BLaER1 treated with 17β-estradiol and CSF1 and Interleukin-3, amounts not matched to agents 10 nM and 100 nM (cell line): Measurements from ENCODE around the gene FOXB2.

Experiments
- H3K27ac ChIP-seq, 11 experiments: shearing (Covaris generic); formaldehyde crosslinking; 2 replicates each; pipeline ENCODE4 v1.8.1; 2022
- H3K27me3 ChIP-seq, 11 experiments: shearing (Covaris generic); formaldehyde crosslinking; 2 replicates each; pipeline ENCODE4 v1.8.1; 2022
- H3K36me3 ChIP-seq, 11 experiments: shearing (Covaris generic); formaldehyde crosslinking; 2 replicates each; pipeline ENCODE4 v1.8.1; 2022
- H3K4me1 ChIP-seq, 10 experiments: shearing (Covaris generic); formaldehyde crosslinking; 2 replicates each; pipeline ENCODE4 v1.8.1; 2022
- H3K4me2 ChIP-seq, 11 experiments: shearing (Covaris generic); formaldehyde crosslinking; 2 replicates each; pipeline ENCODE4 v1.8.1; 2022
- H3K4me3 ChIP-seq, 10 experiments: shearing (Covaris generic); formaldehyde crosslinking; 2 replicates each; pipeline ENCODE4 v1.8.1; 2022
- H3K9ac ChIP-seq, 11 experiments: shearing (Covaris generic); formaldehyde crosslinking; 2 replicates each; pipeline ENCODE4 v1.8.1; 2022
- H3K9me3 ChIP-seq, 11 experiments: shearing (Covaris generic); formaldehyde crosslinking; replicated peaks in 1 of 11; 2 replicates each; pipeline ENCODE4 v1.8.1; 2022
- H4K20me1 ChIP-seq, 11 experiments: shearing (Covaris generic); formaldehyde crosslinking; 2 replicates each; pipeline ENCODE4 v1.8.1; 2022
- Cebpa-rat ChIP-seq, 11 experiments: shearing (Covaris generic); IDR thresholded peaks; 2 replicates each; pipeline ENCODE4 v1.8.1; 2022

The FOXB2 gene

GRCh38 chr9:76996700-76997099 lies 22.8 kb upstream of the FOXB2 start:
- Histone ChIP-seq H3K27ac (no peak overlapping the region), H3K4me1 (peaks cover 0 to 5% (median 0%) of the 10 kb centered on the region in 10 experiments; a peak in 1 of 20 replicates)
- TF ChIP-seq Cebpa-rat (IDR thresholded peaks at IDR 0.05) = no peak

GRCh38 chr9:76999261-76999660 lies 20.2 kb upstream of the FOXB2 start:
- Histone ChIP-seq H3K4me3 (no peak overlapping the region), H3K9ac (no peak overlapping the region), H4K20me1 (no peaks in the 10 kb centered on the region), H3K27me3 (no peaks in the 10 kb centered on the region), H3K27ac (no peak overlapping the region), H3K4me1 (no peaks in the 10 kb centered on the region), H3K36me3 (no peaks in the 10 kb centered on the region), H3K4me2 (no peak overlapping the region), H3K9me3 (no peaks in the 10 kb centered on the region)
- no peak for TF ChIP-seq Cebpa-rat (IDR thresholded peaks at IDR 0.05)

More at GRCh38 chr9:76996700-76997099, 22.8 kb upstream of the FOXB2 start:
- H3K36me3 ChIP-seq = no peaks in the 10 kb centered on the region
- H3K4me2 ChIP-seq = no peak overlapping the region
- H4K20me1 ChIP-seq = no peaks in the 10 kb centered on the region
- H3K4me3 ChIP-seq = no peak overlapping the region
- H3K9me3 ChIP-seq = no peaks in the 10 kb centered on the region
- no peaks in the 10 kb centered on the region for H3K27me3 ChIP-seq
- H3K9ac ChIP-seq = no peak overlapping the region

- no peaks in the 10 kb centered on the region for H3K27me3 ChIP-seq
- H3K4me1 ChIP-seq = no peaks in the 10 kb centered on the region
- H3K4me3 ChIP-seq = no peak overlapping the region
- H3K9ac ChIP-seq = no peak overlapping the region
- TF ChIP-seq Cebpa-rat (IDR thresholded peaks at IDR 0.05) = no peak
- H3K36me3 ChIP-seq = no peaks in the 10 kb centered on the region
- H3K9me3 ChIP-seq = no peaks in the 10 kb centered on the region
- H3K27ac ChIP-seq = no peak overlapping the region
- H3K4me2 ChIP-seq = no peak overlapping the region
- no peaks in the 10 kb centered on the region for H4K20me1 ChIP-seq
Measured at GRCh38 chr9:77000330-77000729, 19.1 kb upstream of the FOXB2 start.

- Histone ChIP-seq H3K36me3 (no peaks in the 10 kb centered on the region), H3K4me2 (no peak overlapping the region), H3K9me3 (no peaks in the 10 kb centered on the region), H3K4me3 (no peak overlapping the region), H3K27me3 (no peaks in the 10 kb centered on the region), H3K27ac (no peak overlapping the region), H4K20me1 (no peaks in the 10 kb centered on the region), H3K9ac (no peak overlapping the region), H3K4me1 (no peaks in the 10 kb centered on the region)
- no peak for TF ChIP-seq Cebpa-rat (IDR thresholded peaks at IDR 0.05)
Measured at GRCh38 chr9:77003366-77003765, 16.1 kb upstream of the FOXB2 start.

GRCh38 chr9:77005216-77005615 lies 14.2 kb upstream of the FOXB2 start:
- H3K27ac ChIP-seq = no peak overlapping the region
- no peak overlapping the region for H3K4me3 ChIP-seq
- no peaks in the 10 kb centered on the region for H3K9me3 ChIP-seq
- no peak for TF ChIP-seq Cebpa-rat (IDR thresholded peaks at IDR 0.05)
- H3K9ac ChIP-seq = no peak overlapping the region
- no peaks in the 10 kb centered on the region for H3K4me1 ChIP-seq
- H3K27me3 ChIP-seq = no peaks in the 10 kb centered on the region
- H4K20me1 ChIP-seq = no peaks in the 10 kb centered on the region
- no peaks in the 10 kb centered on the region for H3K36me3 ChIP-seq
- no peak overlapping the region for H3K4me2 ChIP-seq

- peaks cover 2 to 19% (median 17%) of the 10 kb centered on the region in 11 experiments; a peak in 19 of 22 replicates for H3K27me3 ChIP-seq
Measured at GRCh38 chr9:77010527-77010926, 8.9 kb upstream of the FOXB2 start.

GRCh38 chr9:77011973-77012821 lies 7.3 kb upstream of the FOXB2 start:
- H3K9ac ChIP-seq = no peak overlapping the region
- no peaks in the 10 kb centered on the region for H3K36me3 ChIP-seq
- H4K20me1 ChIP-seq = no peaks in the 10 kb centered on the region
- peaks cover 19 to 36% (median 33%) of the 10 kb centered on the region in 11 experiments for H3K27me3 ChIP-seq
- H3K4me2 ChIP-seq = no peak overlapping the region
- peaks cover 45 to 54% (median 51%) of the 10 kb centered on the region in 11 experiments for H3K9me3 ChIP-seq
- no peaks in the 10 kb centered on the region for H3K4me1 ChIP-seq
- no peak for TF ChIP-seq Cebpa-rat (IDR thresholded peaks at IDR 0.05)
- H3K27ac ChIP-seq = no peak overlapping the region
- no peak overlapping the region for H3K4me3 ChIP-seq

More at GRCh38 chr9:77010527-77010926, 8.9 kb upstream of the FOXB2 start:
- no peaks in the 10 kb centered on the region for H4K20me1 ChIP-seq
- no peaks in the 10 kb centered on the region for H3K36me3 ChIP-seq
- H3K4me3 ChIP-seq = no peak overlapping the region
- H3K9me3 ChIP-seq = peaks cover 28 to 37% (median 34%) of the 10 kb centered on the region in 11 experiments
- TF ChIP-seq Cebpa-rat (IDR thresholded peaks at IDR 0.05) = no peak
- no peaks in the 10 kb centered on the region for H3K4me1 ChIP-seq
- no peak overlapping the region for H3K27ac ChIP-seq
- no peak overlapping the region for H3K4me2 ChIP-seq
- H3K9ac ChIP-seq = no peak overlapping the region

GRCh38 chr9:77013206-77013931 lies 6.1 kb upstream of the FOXB2 start:
- no peak overlapping the region for H3K4me2 ChIP-seq
- no peak for TF ChIP-seq Cebpa-rat (IDR thresholded peaks at IDR 0.05)
- H4K20me1 ChIP-seq = no peaks in the 10 kb centered on the region
- no peaks in the 10 kb centered on the region for H3K4me1 ChIP-seq
- no peak overlapping the region for H3K4me3 ChIP-seq
- no peaks in the 10 kb centered on the region for H3K36me3 ChIP-seq
- peaks cover 30 to 48% (median 45%) of the 10 kb centered on the region in 11 experiments for H3K27me3 ChIP-seq
- H3K9ac ChIP-seq = no peak overlapping the region
- H3K27ac ChIP-seq = no peak overlapping the region
- H3K9me3 ChIP-seq = peaks cover 56 to 66% (median 63%) of the 10 kb centered on the region in 11 experiments

- Histone ChIP-seq H3K4me2 (no peak overlapping the region), H3K9ac (no peak overlapping the region), H3K27ac (no peak overlapping the region), H3K4me3 (no peak overlapping the region), H3K36me3 (no peaks in the 10 kb centered on the region), H3K9me3 (peaks cover 63 to 73% (median 70%) of the 10 kb centered on the region in 11 experiments), H3K4me1 (no peaks in the 10 kb centered on the region), H4K20me1 (no peaks in the 10 kb centered on the region), H3K27me3 (peaks cover 37 to 55% (median 52%) of the 10 kb centered on the region in 11 experiments)
- no peak for TF ChIP-seq Cebpa-rat (IDR thresholded peaks at IDR 0.05)
Measured at GRCh38 chr9:77013932-77014596, 5.4 kb upstream of the FOXB2 start.
